HepG2 (cell line): ENCODE data around the gene TCFL5. TPM values are rescaled to one million over a fixed set of nuclear protein-coding genes. Genes with fewer than 3 reads are reported as not detected.

Experiments used
- ELF4 ChIP-seq: sonication (generic); formaldehyde crosslinking; IDR thresholded peaks from 2 replicates; pipeline ENCODE4 v1.5.0; 2020; ENCODE audit warnings: missing genetic modification reagents, mild to moderate bottlenecking, moderate library complexity, borderline replicate concordance
- POLR2AphosphoS5 ChIP-seq: IDR thresholded peaks from 2 replicates; pipeline ENCODE4 v1.6.1; 2012; ENCODE audit warnings: low read depth, low read length
- THAP11 ChIP-seq: IDR thresholded peaks from 2 replicates; pipeline ENCODE4 v1.6.1; 2016; ENCODE audit warnings: missing biosample characterization, missing genetic modification reagents
- ZBTB3 ChIP-seq: sonication (generic); formaldehyde crosslinking; IDR thresholded peaks from 2 replicates; pipeline ENCODE4 v1.4.0; 2020; ENCODE audit warnings: low read depth, mild to moderate bottlenecking, moderate library complexity, missing genetic modification reagents, borderline replicate concordance
- ZBTB4 ChIP-seq: sonication (generic); formaldehyde crosslinking; IDR thresholded peaks from 2 replicates; pipeline ENCODE4 v1.4.0; 2020; ENCODE audit warnings: missing genetic modification reagents, mild to moderate bottlenecking, borderline replicate concordance
- ZNF292 ChIP-seq: sonication (generic); formaldehyde crosslinking; IDR thresholded peaks from 2 replicates; pipeline ENCODE4 v1.8.1; 2022; ENCODE audit warnings: mild to moderate bottlenecking, low read depth, missing genetic modification reagents, borderline replicate concordance
- ZNF354B ChIP-seq: sonication (generic); formaldehyde crosslinking; IDR thresholded peaks from 2 replicates; pipeline ENCODE4 v1.8.0; 2022; ENCODE audit warnings: mild to moderate bottlenecking, missing genetic modification reagents
- ZNF407 ChIP-seq: sonication (generic); formaldehyde crosslinking; IDR thresholded peaks from one replicate; pipeline ENCODE4 v1.5.1; 2020; ENCODE audit warnings: mild to moderate bottlenecking, missing genetic modification reagents; ENCODE audit errors: not compliant biosample characterization
- ZNF512B ChIP-seq: sonication (generic); formaldehyde crosslinking; IDR thresholded peaks from 2 replicates; pipeline ENCODE4 v1.5.1; 2020; ENCODE audit warnings: missing genetic modification reagents, mild to moderate bottlenecking, borderline replicate concordance
- ZNF556 ChIP-seq: sonication (generic); formaldehyde crosslinking; IDR thresholded peaks from 2 replicates; pipeline ENCODE4 v1.4.0; 2020; ENCODE audit warnings: mild to moderate bottlenecking, missing genetic modification reagents, borderline replicate concordance
- ZNF619 ChIP-seq: sonication (generic); formaldehyde crosslinking; IDR thresholded peaks from 2 replicates; pipeline ENCODE4 v1.4.0; 2020; ENCODE audit warnings: mild to moderate bottlenecking, missing genetic modification reagents
- ZNF713 ChIP-seq: sonication (generic); formaldehyde crosslinking; IDR thresholded peaks from 2 replicates; pipeline ENCODE4 v1.4.0; 2020; ENCODE audit warnings: mild to moderate bottlenecking, missing genetic modification reagents
- ZNF839 ChIP-seq: sonication (generic); formaldehyde crosslinking; IDR thresholded peaks from 2 replicates; pipeline ENCODE4 v1.4.0; 2020; ENCODE audit warnings: missing genetic modification reagents, mild to moderate bottlenecking, borderline replicate concordance
- polyA plus RNA-seq, 8 experiments: library from polyadenylated mRNA; depleted of rRNA in 3 of 8; stranded (reverse) in 7 of 8; unstranded in 1 of 8; fragments of >200 nt; fragmentation: Illumina TruSeq in 4 of 8; extraction: Trizol in 4 of 8; gene quantifications; 2 replicates each; pipeline versions ENCODE4 v1.2.1 to v1.2.3, GENCODE V29; 2011 to 2016; ENCODE audit warnings: low read depth in 4 of 8, missing spikeins in 1 of 8, mixed read lengths in 1 of 8; ENCODE audit not compliant: insufficient read depth in 1 of 8
- total RNA-seq, 5 experiments: library from RNA; depleted of rRNA; stranded (reverse); fragments of >200 nt; fragmentation: Illumina TruSeq; extraction: Trizol; gene quantifications; 2 replicates each; pipeline ENCODE4 v1.2.3, GENCODE V29; 2016; ENCODE audit warnings: low read depth in 1 of 5

The TCFL5 gene
- total and polyA plus RNA-seq, 2 of the 13 experiments (the other 11 are each of a cell fraction or from before 2014, with no cell fraction given), result 14.8 to 20.0 TPM

- TF ChIP-seq ZNF354B (CRISPR knock-in tag) (no peak; the same call in 1 of the 2 replicates), POLR2AphosphoS5 (peak; percentile 69; the same call in 1 of the 2 replicates), ZBTB4 (peak; percentile 76; the same call in 1 of the 2 replicates), ZNF512B (CRISPR knock-in tag) (peak; percentile 86; the same call in 1 of the 2 replicates), ZNF619 (no peak; the same call in none of the 2 replicates), ZBTB3 (CRISPR knock-in tag) (0 out of 2 replicates have a peak, but pooled peaks have one; percentile 64), ZNF713 (peak; percentile 65; the same call in 1 of the 2 replicates), ZNF556 (peak; percentile 87; the same call in 1 of the 2 replicates), ZNF292 (CRISPR knock-in tag) (peak; percentile 70; the same call in 1 of the 2 replicates), THAP11 (peak; percentile 44), ELF4 (CRISPR knock-in tag) (peak; percentile 48; the same call in 1 of the 2 replicates), ZNF407 (CRISPR knock-in tag) (peak; percentile 62), ZNF839 (CRISPR knock-in tag) (peak; percentile 96; the same call in 1 of the 2 replicates)
These were observed 38.5 kb upstream of the TCFL5 start (continued) for GRCh38 chr20:62900052-62900691.
